Stimulated activated CD4-positive, alpha-beta T cell treated with anti-CD3 and anti-CD28 coated beads, Interleukin-4, amount 100 ng/mL, for 1 hour (primary cell): ENCODE measurements around the gene LECT2.

Experiments
- DNase-seq: peaks from one replicate; pipeline ENCODE4 v3.0.0-alpha.2; 2020

Gene LECT2

DNA sequence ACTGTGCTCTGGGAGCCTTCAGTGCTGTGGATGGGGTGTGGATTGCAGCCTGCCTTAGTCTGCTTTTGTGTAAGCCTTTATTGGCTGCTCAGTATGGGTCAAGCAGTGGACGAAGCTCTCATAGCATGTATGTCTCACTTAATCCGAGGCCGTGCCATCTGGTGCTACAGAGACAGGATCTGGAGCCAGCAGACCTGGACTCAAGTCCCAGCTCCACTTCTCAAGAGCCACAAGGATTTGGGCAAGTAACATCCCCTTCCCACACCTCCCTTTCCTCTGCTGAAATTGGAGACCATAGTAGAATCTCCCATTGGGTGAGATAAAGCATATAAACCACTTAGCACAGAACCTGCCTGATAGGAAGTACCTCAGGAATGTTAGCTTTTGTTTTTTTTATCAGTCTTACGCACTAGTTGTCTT lies 23.4 kb upstream of the LECT2 start:
- no peak for DNase-seq

DNA sequence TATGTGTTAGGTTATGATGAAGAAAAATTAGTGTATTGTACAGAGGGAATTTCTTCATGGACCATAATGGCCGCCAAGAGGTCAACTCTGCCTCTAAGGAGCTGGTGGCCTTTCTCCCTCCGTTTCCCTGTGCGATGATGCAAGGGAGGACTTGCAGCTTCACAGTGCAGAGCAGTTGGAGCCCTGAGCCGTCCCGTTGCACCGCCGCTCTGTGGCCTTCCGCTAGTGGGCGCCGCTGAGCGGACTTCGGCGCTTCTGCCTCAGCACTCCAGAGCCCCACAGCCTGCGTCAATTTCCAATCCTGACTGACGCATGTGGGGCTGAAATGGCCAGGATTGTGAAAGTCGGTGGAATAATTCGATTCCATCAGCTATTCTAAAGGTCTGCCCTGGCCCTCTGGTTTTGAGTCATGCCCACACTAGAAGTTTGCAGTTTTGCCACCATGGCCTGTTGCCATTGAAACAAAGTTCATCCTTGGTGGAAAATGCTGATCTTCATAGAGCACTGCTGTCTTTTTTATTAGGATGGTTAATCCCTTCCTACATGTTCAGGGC lies 22.7 kb upstream of the LECT2 start:
- peak; percentile 16 for DNase-seq

- no peak for DNase-seq
Measured at GRCh38 chr5:135976216-135976615, 21.4 kb upstream of the LECT2 start.

- DNase-seq: no peak
Measured at GRCh38 chr5:135975122-135975521, 20.3 kb upstream of the LECT2 start.

GRCh38 chr5:135974021-135974600 lies 19.3 kb upstream of the LECT2 start:
- DNase-seq: no peak

DNA sequence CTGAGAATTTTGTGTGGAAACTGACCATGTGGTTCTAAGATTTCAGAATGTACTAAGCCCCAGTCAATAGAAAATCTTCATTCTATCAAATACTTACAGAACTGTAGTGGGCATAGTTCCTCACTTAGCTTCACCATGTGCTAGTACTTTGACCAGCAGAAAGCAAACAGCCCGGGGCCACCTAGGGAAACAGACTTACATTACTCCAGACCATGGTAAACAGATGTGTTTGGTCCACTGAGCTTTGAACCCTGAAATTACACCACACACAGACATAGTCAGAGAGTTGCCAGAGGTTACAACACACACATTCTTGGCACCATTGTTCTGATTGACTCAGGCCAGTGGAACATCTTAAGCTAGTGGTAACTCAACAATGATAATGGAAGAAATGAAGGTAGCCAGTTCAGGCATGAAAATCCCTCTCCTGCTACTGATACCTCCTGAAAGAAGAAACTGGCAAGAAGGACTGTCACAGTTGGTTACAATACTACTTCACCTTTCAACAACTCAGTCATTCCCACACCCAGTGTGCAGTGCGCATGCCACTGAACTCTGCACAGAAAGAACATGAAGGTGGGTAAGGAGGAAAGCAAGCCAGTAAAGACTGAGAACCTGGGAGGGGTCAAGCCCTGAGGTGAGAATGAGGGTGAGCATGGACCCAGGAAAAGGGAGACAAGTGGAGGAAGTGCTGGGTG lies 18.7 kb upstream of the LECT2 start:
- no peak for DNase-seq

- no peak for DNase-seq
Measured at GRCh38 chr5:135971701-135972100, 16.9 kb upstream of the LECT2 start.

GRCh38 chr5:135966790-135967189 lies 12.0 kb upstream of the LECT2 start:
- DNase-seq: no peak

DNA sequence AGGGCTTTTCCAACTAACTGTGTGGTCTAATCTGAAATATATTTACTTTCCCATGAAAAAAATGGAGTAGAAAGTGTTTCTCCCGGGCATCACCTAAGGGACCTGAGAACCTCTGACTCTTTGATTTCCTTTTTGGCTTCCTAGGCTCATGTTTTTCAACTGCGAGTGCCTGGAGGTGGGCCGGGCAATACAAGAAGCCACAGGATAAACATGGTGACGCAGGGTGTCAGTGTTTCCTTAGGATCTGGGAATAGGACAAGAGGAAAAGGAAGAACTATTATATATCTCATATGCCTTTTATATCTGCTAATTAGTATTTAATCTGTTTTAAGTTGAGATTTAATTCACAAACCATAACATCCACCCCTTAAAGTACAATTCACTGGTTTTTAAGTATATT lies 11.4 kb upstream of the LECT2 start:
- DNase-seq: no peak

DNA sequence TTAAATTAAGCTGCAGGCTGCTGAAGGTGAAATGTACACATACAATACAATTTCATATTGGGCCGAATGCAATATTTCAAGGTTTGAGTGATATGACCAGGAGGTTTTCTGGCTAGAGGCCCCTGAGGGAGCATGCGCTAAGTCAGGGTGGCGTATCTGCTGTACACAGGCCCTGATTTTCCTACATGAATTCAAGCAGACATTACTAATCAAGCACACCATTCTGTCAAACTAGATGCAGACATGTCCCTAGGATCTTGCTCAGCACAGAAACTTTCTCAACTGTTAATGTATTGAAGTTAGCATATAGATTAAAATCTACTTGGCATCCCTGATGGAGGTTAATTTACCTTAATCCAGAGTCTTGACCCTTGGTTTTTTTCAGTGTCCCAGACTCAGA lies 10.7 kb upstream of the LECT2 start:
- no peak for DNase-seq

DNA sequence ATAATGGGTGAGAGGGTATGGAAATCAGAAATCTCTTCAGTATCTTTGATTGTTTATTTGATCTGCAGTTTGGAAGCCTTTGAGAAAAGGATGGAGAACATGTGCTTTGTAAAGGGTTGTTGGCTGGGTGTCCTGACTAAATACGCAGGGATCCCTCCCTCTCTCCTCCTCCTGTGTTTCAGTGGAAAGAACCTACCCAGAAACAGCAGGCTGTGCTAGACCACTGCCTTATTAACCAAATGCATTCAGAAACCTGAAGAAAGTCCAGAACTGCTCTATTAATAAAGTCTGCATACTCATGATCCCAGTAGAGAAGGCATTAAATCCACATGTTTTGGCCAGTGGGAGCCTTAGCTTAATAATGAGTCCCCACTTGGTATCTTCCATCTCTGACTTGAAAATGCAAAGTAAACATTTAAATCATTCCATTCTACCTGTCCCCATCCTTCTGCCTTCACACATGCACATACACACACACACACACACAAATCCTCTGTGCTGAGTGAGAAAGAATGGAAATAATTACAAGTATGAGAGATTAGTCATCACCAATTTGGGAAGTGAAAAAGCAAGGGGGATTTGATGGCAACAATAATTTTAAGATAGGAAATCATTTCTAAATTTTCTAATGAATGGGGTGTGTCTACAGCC lies 10.0 kb upstream of the LECT2 start:
- DNase-seq: no peak

GRCh38 chr5:135955525-135955924 lies 742 bp upstream of the LECT2 start:
- DNase-seq: no peak

DNA sequence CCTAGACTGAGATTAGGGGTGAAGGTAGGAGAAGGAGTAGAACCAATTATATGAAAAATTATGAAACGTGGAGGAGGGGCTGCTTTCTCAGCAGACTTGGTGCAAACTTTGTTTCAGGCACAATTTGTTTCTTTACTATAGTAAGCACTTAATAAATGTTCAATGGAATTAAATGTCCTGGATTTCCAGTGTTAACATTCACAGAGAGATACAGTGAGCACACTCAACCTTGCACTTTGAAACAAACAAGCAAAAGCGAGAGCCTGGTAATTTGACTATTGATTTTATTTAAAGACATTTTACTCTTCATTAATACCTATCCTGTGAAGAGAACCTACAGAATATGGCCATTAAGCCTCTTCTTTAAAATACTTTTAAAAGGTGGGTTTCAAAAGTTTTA lies 933 bp downstream of the LECT2 start:
- no peak for DNase-seq

GRCh38 chr5:135952683-135953082 lies 2.1 kb downstream of the LECT2 start:
- no peak for DNase-seq

GRCh38 chr5:135951807-135952206 lies 3.0 kb downstream of the LECT2 start:
- no peak for DNase-seq

- no peak for DNase-seq
Measured at GRCh38 chr5:135951257-135951656, 3.5 kb downstream of the LECT2 start.

- no peak for DNase-seq
Measured at GRCh38 chr5:135950611-135951010, 4.2 kb downstream of the LECT2 start.

DNA sequence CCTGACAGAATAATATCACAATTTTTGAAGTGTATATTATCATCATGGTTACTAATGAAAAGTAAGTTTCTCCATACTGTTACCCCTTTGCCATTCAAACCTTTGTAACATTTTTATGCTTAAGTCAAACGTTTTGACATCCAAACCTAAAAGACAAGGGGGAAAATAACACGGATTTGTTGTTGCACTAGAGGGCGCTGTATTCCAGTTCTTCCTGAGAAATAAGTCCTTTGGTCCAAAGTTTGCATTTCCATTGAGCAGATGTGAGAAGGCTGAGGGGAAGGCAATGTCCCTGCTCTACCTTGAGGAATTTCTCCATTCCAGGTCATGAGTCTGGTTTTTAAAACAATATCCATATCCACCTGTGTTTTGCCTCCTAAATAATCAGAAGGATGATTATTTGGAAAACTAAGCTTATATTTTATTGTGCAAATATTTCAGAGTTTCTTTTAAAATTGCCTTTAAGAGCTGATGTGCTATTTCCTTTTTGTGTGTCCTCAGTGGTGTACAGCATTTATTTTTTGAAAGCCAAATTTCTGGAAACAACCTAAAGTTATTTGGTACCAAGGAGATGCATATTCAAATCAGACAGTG lies 9.7 kb downstream of the LECT2 start:
- no peak for DNase-seq

- DNase-seq: no peak
Measured at GRCh38 chr5:135944564-135944963, 10.2 kb downstream of the LECT2 start.

- DNase-seq: no peak
Measured at GRCh38 chr5:135942202-135942771, 12.5 kb downstream of the LECT2 start.

DNA sequence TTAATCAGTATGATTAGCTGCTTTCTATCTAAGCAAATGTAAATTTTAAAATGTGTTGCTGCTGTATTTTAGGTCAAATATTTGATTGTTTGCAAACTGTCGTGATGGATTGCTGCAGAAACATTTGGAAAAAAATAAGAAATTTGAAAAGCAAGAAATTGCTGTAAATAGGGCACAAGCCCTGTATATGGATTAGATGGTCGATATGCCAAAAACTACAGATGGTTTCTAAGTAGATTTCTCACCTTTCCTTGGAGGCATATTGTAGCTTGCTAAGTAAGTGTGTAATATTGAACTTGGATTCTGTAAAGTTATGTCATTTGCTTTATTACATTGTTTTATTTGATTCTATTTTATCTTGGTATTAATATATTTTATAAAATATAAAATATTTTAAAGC lies 13.1 kb downstream of the LECT2 start:
- DNase-seq: no peak

GRCh38 chr5:135937245-135937911 lies 17.4 kb downstream of the LECT2 start:
- DNase-seq: no peak

DNA sequence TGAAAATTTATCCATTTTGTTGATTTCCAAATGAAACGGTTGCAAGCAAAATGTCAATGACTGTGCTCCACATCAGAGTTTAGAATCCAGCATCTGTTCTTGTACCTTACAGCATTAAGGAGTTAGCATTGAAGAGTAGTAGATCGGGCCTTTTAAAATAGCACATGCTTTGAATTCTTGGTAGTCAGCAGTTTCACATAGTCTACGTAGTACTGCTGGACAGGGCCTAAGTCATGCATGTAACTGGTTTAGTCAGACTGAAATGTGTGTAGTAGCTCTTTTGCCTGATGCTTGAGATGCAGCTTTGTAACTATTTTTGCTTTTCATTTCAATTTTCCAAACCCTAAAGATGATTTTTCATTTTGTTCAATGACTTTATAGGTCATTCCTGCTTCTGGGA lies 19.8 kb downstream of the LECT2 start:
- no peak for DNase-seq
